Endothelial cell of umbilical vein (primary cell): ENCODE data around the gene ABAT. TPM values are rescaled to one million over a fixed set of nuclear protein-coding genes. Genes with fewer than 3 reads are reported as not detected.

ENCODE experiments used
- BruUV-seq: library from RNA; stranded (reverse); fragments of 400-500 nt; replicated peaks from 2 replicates; lab custom pipeline; 2021; lab: Mats Ljungman, UMichigan
- CTCF ChIA-PET: fragments of 300-600, 350-600 bp; sonication (Branson Sonifier 250); formaldehyde crosslinking; loops from one replicate; lab custom pipeline; 2021; ENCODE audit warnings: antibody characterized with exemption, inconsistent platforms; lab: Charles Lee
- POLR2A ChIA-PET: fragments of 300-600, 350-600 bp; sonication (Branson Sonifier 250); formaldehyde crosslinking; loops from one replicate; lab custom pipeline; 2021; ENCODE audit warnings: antibody characterized with exemption, inconsistent platforms; lab: Charles Lee
- DNase-seq: peaks from one replicate; pipeline ENCODE4 v3.0.0-alpha.2; 2011; ENCODE audit warnings: low read depth, low spot score
- FAIRE-seq: peaks from 2 replicates; lab custom pipeline; 2011; peaks lifted over from hg19 to GRCh38; lab: Jason Lieb, UNC
- H2AFZ ChIP-seq: 2 replicates; pipeline ENCODE4 v1.6.0; 2012; ENCODE audit warnings: low read depth, low read length, control low read depth, inconsistent platforms
- H3K27ac ChIP-seq: 2 replicates; pipeline ENCODE4 v1.5.1; 2011; ENCODE audit warnings: low read depth, mild to moderate bottlenecking, control low read depth, low read length, moderate library complexity; ENCODE audit not compliant: insufficient read depth
- H3K27me3 ChIP-seq, 2 experiments: 2 replicates each; pipeline versions ENCODE4 v1.6.0 to v1.6.1; 2011; ENCODE audit warnings: low read length in 2 of 2, mixed read lengths in 1 of 2; ENCODE audit not compliant: control insufficient read depth in 2 of 2, insufficient read depth in 2 of 2
- H3K36me3 ChIP-seq, 2 experiments: 2 replicates in 1 of 2; 3 replicates in 1 of 2; pipeline ENCODE4 v1.5.1; 2011; ENCODE audit warnings: low read length in 2 of 2, mild to moderate bottlenecking in 1 of 2, moderate library complexity in 1 of 2; ENCODE audit not compliant: control insufficient read depth in 2 of 2, insufficient read depth in 2 of 2; ENCODE audit errors: extremely low read depth in 1 of 2
- H3K4me1 ChIP-seq: 3 replicates; pipeline ENCODE4 v1.5.1; 2011; ENCODE audit warnings: mild to moderate bottlenecking, low read length; ENCODE audit not compliant: control insufficient read depth, insufficient read depth; ENCODE audit errors: extremely low read depth
- H3K4me2 ChIP-seq: 2 replicates; pipeline ENCODE4 v1.6.1; 2011; ENCODE audit warnings: low read length, control low read depth, mixed read lengths; ENCODE audit not compliant: insufficient read depth
- H3K4me3 ChIP-seq, 3 experiments: fragments of 200-600 bp in 1 of 3; sonication (generic), shearing (Covaris generic) in 1 of 3; replicated peaks in 1 of 3; 2 replicates each; pipeline ENCODE4 v1.5.1; 2011 to 2016; ENCODE audit warnings: control low read depth in 3 of 3, low read length in 3 of 3, mild to moderate bottlenecking in 2 of 3, inconsistent platforms in 1 of 3, low read depth in 1 of 3, moderate library complexity in 1 of 3; ENCODE audit not compliant: insufficient read depth in 1 of 3
- H3K79me2 ChIP-seq: 2 replicates; pipeline ENCODE4 v1.6.0; 2012; ENCODE audit warnings: low read length, inconsistent platforms; ENCODE audit not compliant: control insufficient read depth, insufficient read depth
- H3K9ac ChIP-seq: replicated peaks from 2 replicates; pipeline ENCODE3; 2011; ENCODE audit warnings: low read length, control low read depth; ENCODE audit not compliant: insufficient read depth; ENCODE audit errors: extremely low read depth
- H3K9me1 ChIP-seq: replicated peaks from 3 replicates; pipeline ENCODE4 v1.6.0; 2011; ENCODE audit warnings: mild to moderate bottlenecking, low read length; ENCODE audit not compliant: control insufficient read depth, insufficient read depth; ENCODE audit errors: extremely low read depth
- H3K9me3 ChIP-seq: replicated peaks from 2 replicates; pipeline ENCODE4 v1.5.1; 2012; ENCODE audit warnings: low read length, inconsistent platforms; ENCODE audit not compliant: control insufficient read depth, insufficient read depth
- H4K20me1 ChIP-seq: replicated peaks from 2 replicates; pipeline ENCODE3; 2011; ENCODE audit warnings: mild to moderate bottlenecking, low read length; ENCODE audit not compliant: control insufficient read depth, insufficient read depth; ENCODE audit errors: extremely low read depth
- EZH2 ChIP-seq: IDR thresholded peaks from 2 replicates; pipeline ENCODE4 v1.6.1; 2012; ENCODE audit warnings: borderline replicate concordance, low read depth, mild to moderate bottlenecking, moderate library complexity, low read length, inconsistent platforms; ENCODE audit not compliant: severe bottlenecking
- FOS ChIP-seq: IDR thresholded peaks from 2 replicates; pipeline ENCODE4 v1.6.1; 2011; ENCODE audit warnings: mild to moderate bottlenecking, low read length, moderate library complexity, borderline replicate concordance; ENCODE audit not compliant: insufficient read depth
- GATA2 ChIP-seq: IDR thresholded peaks from 2 replicates; pipeline ENCODE4 v1.7.0; 2011; ENCODE audit warnings: low read depth, mild to moderate bottlenecking, moderate library complexity, mixed read lengths, low read length; ENCODE audit not compliant: insufficient read length, insufficient read depth
- JUN ChIP-seq: IDR thresholded peaks from 2 replicates; pipeline ENCODE4 v1.6.1; 2011; ENCODE audit warnings: borderline replicate concordance, low read depth; ENCODE audit not compliant: insufficient read length, insufficient read depth
- MAX ChIP-seq: IDR thresholded peaks from 2 replicates; pipeline ENCODE4 v1.6.1; 2011; ENCODE audit not compliant: insufficient read depth, insufficient read length
- MYC ChIP-seq: IDR thresholded peaks from one replicate; pipeline ENCODE4 v1.6.1; 2011; ENCODE audit warnings: mild to moderate bottlenecking, low read depth, low read length
- POLR2A ChIP-seq: IDR thresholded peaks from 2 replicates; pipeline ENCODE4 v1.6.1; 2012; ENCODE audit warnings: low read depth, mild to moderate bottlenecking, control low read depth, low read length
- POLR2AphosphoS5 ChIP-seq: IDR thresholded peaks from 2 replicates; pipeline ENCODE4 v1.6.1; 2012; ENCODE audit warnings: low read depth, mild to moderate bottlenecking, control low read depth, low read length, moderate library complexity; ENCODE audit not compliant: insufficient read depth
- dilution Hi-C: fragments of 300-500 bp; cut with MboI; formaldehyde crosslinking; loops from one replicate; pipeline ENCODE4 v1.15.0; 2019; ENCODE audit warnings: low sequenced_read_pairs; ENCODE audit not compliant: extremely low pct_ligation_motif_present
- intact Hi-C: fragments of 100-400 bp; cut with micrococcal nuclease; formaldehyde crosslinking; loops from one replicate; pipeline ENCODE4 v1.10.0; 2022
- polyA plus RNA-seq, 4 experiments: library from polyadenylated mRNA; depleted of rRNA in 3 of 4; stranded (reverse) in 3 of 4; unstranded in 1 of 4; fragments of >200 nt; gene quantifications; 2 replicates each; pipeline versions ENCODE4 v1.2.1 to v1.2.3, GENCODE V29; 2011 to 2012; ENCODE audit warnings: missing spikeins in 1 of 4
- total RNA-seq: library from RNA; stranded (reverse); gene quantifications from 2 replicates; pipeline ENCODE4 v1.2.3, GENCODE V29; 2021
- TF ChIP-seq, protein P1 (sequence below), 2 donors: IDR thresholded peaks; 1 replicate in 1 of 2; 2 replicates in 1 of 2; pipeline ENCODE4 v1.5.1; 2011; ENCODE audit warnings: low read length in 2 of 2, mild to moderate bottlenecking in 2 of 2, moderate library complexity in 2 of 2, control low read depth in 1 of 2, inconsistent platforms in 1 of 2, low read depth in 1 of 2; ENCODE audit not compliant: insufficient read depth in 1 of 2; ENCODE audit errors: extremely low read depth in 1 of 2

Gene ABAT
- total and polyA plus RNA-seq, 2 donors (not counting 3 experiments of a cell fraction or from before 2014, with no cell fraction given): 1.3 to 1.4 TPM

DNA sequence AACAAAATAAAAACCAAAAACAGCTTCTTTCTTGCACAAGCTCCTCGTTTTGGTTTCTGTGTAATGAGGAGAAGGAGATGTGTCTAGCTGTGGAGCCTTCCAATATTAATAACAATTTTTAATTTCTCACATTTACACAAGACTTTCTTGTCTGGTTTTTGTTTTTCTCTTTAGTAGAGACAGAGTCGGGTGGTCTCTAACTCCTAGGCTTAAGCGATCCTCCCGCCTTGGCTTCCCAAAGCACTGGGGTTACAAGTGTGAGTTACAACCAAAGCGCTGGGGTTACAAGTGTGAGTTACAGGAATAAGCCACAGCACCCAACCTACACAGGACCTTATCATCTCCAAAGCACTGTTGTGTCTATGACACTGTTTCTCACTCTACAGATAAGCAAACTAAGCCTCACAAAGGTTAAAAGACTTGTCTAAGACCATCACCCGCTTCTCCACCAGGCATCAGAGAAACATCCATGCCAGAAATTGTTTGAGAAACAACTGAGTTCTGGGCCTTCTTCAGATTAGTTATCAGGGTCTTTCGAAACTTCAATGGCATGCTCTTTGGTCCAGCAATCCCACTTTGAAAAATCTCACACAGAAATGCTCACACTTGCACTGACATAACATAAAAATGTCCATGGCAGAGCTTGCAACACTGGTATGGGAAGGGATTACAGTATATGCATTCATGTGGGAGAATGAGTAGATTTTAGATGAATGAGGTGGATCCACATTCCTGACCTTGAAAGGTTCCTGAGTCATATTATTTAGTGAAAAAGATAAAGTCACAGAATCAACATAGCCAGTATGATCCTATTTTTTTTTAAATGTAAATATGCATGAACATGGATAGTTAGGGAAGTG is 3.9 kb downstream of the ABAT start:
- POLR2A ChIA-PET: no interaction called here
- intact Hi-C loops: no loop called here

GRCh38 chr16:8679151-8679550 is 4.7 kb downstream of the ABAT start:
- H3K27ac ChIP-seq: no peak overlapping the region
- no TSS peak for BruUV-seq
- no peak overlapping the region for H3K9ac ChIP-seq
- no peaks in the 10 kb centered on the region for H3K9me3 ChIP-seq
- dilution Hi-C loops (no loop called here), intact Hi-C loops (no loop called here)
- TF ChIP-seq MAX (no peak), EZH2 (no peak), GATA2 (no peak), MYC (no peak), POLR2AphosphoS5 (no peak), FOS (no peak), POLR2A (no peak), JUN (no peak)
- TF ChIP-seq, protein P1, sequence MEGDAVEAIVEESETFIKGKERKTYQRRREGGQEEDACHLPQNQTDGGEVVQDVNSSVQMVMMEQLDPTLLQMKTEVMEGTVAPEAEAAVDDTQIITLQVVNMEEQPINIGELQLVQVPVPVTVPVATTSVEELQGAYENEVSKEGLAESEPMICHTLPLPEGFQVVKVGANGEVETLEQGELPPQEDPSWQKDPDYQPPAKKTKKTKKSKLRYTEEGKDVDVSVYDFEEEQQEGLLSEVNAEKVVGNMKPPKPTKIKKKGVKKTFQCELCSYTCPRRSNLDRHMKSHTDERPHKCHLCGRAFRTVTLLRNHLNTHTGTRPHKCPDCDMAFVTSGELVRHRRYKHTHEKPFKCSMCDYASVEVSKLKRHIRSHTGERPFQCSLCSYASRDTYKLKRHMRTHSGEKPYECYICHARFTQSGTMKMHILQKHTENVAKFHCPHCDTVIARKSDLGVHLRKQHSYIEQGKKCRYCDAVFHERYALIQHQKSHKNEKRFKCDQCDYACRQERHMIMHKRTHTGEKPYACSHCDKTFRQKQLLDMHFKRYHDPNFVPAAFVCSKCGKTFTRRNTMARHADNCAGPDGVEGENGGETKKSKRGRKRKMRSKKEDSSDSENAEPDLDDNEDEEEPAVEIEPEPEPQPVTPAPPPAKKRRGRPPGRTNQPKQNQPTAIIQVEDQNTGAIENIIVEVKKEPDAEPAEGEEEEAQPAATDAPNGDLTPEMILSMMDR (IDR thresholded peaks at IDR 0.05; ENCODE audit: extremely low read depth in 1 of 2, insufficient read depth in 1 of 2, low read depth in 1 of 2, low read length in 2 of 2): no peak
- CTCF ChIA-PET: no interaction called here
- H3K36me3 ChIP-seq: no peaks in the 10 kb centered on the region
- peaks cover 4% of the 10 kb centered on the region for H3K4me1 ChIP-seq
- H4K20me1 ChIP-seq: no peaks in the 10 kb centered on the region
- H2AFZ ChIP-seq: no peak overlapping the region
- H3K9me1 ChIP-seq: no peaks in the 10 kb centered on the region
- no peak for FAIRE-seq
- peaks cover 0 to 2% of the 10 kb centered on the region in 2 experiments for H3K27me3 ChIP-seq
- POLR2A ChIA-PET: no interaction called here
- H3K4me3 ChIP-seq: no peak overlapping the region
- no peak for DNase-seq
- no peak overlapping the region for H3K4me2 ChIP-seq
- no peaks in the 10 kb centered on the region for H3K79me2 ChIP-seq

More for the DNA sequence above, 3.9 kb downstream of the ABAT start:
- no peaks in the 10 kb centered on the region for H3K9me1 ChIP-seq
- FAIRE-seq: no peak
- no peak overlapping the region for H3K27ac ChIP-seq
- H3K9me3 ChIP-seq: no peaks in the 10 kb centered on the region
- H3K4me3 ChIP-seq: no peak overlapping the region
- no peak overlapping the region for H3K4me2 ChIP-seq
- no peak for TF ChIP-seq EZH2
- BruUV-seq: no TSS peak
- no peaks in the 10 kb centered on the region for H3K79me2 ChIP-seq
- no peak for DNase-seq
- H3K4me1 ChIP-seq: peaks cover 6% of the 10 kb centered on the region
- no peaks in the 10 kb centered on the region for H3K36me3 ChIP-seq
- CTCF ChIA-PET: no interaction called here
- peaks cover 0 to 2% of the 10 kb centered on the region in 2 experiments for H3K27me3 ChIP-seq
- dilution Hi-C loops: no loop called here
- H3K9ac ChIP-seq: no peak overlapping the region
- no peak overlapping the region for H2AFZ ChIP-seq
- H4K20me1 ChIP-seq: no peaks in the 10 kb centered on the region
